Ammon's horn (tissue), 1 donor: ENCODE measurements around the gene MYO5C.
A peak's percentile ranks its signal among the peaks of the same experiment; 100 is the strongest.
"Not testable (repeated sequence)": the region's sequence is repeated elsewhere in the genome, so short reads cannot be mapped to it uniquely, and the experiment has no call there.

Experiments used
- DNase-seq: peaks from one replicate; pipeline ENCODE4 v3.0.0-alpha.2; 2016; ENCODE audit warnings: low spot score

Gene MYO5C

DNA sequence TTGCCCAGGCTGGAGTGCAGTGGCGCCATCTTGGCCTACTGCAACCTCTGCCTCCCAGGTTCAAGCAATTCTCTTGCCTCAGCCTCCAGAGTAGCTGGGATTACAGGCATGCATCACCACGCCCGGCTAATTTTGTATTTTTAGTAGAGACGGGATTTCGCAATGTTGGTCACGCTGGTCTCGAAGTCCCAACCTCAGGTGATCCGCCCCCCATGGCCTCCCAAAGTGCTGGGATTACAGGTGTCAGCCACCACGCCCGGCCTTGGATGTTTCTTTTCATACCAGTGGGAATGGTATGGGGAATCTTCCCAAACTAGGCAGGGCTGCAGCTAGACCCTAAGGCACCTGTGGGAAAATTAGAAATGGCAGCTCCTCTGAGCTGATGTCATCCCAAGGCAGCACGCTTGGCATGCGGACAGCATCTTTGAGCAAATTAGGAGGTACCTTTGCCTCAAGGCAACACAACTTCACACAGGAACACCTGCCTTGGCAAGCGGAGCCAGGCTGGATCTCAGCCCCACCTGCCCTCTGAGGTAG is 56.5 kb downstream of the MYO5C start:
- DNase-seq, result not testable (repeated sequence)

DNA sequence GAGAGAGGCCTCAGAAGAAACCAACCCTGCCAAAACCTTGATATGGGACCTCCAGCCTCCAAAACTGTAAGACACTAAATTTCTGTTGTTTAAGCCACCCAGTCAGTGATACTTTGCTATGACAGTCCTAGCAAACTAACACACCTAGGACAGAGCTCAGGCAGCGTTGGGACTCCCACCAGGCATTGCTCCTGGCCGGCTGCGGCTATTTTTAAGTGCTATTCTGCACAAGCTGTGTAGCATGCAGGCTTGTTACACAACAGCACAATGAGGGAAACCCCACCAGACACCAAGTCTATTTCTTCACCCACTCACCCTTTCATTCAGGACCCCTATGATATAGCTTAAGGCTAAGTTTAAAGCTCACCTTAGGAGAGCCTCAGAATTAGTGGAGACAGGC is 57.5 kb downstream of the MYO5C start:
- DNase-seq, result no peak

DNA sequence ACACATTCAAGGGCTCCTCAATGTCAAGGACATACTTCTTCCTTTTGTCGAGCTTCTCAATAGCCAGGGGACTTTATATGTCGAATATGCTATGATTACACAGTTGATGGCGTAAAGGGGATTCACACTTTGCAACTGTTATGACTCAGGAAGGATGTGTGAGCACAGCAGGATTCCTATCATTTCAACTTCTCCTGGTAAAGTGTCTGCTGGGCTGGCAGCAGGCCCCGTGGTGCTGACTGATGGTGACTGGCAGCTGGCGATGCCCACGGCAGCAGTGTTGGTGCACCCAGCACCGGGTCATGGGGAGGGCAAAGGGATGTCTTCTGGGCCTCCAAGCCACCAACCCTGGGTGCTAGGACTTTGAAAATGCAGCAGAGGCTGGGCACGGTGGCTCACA is 59.6 kb downstream of the MYO5C start:
- no peak for DNase-seq

DNA sequence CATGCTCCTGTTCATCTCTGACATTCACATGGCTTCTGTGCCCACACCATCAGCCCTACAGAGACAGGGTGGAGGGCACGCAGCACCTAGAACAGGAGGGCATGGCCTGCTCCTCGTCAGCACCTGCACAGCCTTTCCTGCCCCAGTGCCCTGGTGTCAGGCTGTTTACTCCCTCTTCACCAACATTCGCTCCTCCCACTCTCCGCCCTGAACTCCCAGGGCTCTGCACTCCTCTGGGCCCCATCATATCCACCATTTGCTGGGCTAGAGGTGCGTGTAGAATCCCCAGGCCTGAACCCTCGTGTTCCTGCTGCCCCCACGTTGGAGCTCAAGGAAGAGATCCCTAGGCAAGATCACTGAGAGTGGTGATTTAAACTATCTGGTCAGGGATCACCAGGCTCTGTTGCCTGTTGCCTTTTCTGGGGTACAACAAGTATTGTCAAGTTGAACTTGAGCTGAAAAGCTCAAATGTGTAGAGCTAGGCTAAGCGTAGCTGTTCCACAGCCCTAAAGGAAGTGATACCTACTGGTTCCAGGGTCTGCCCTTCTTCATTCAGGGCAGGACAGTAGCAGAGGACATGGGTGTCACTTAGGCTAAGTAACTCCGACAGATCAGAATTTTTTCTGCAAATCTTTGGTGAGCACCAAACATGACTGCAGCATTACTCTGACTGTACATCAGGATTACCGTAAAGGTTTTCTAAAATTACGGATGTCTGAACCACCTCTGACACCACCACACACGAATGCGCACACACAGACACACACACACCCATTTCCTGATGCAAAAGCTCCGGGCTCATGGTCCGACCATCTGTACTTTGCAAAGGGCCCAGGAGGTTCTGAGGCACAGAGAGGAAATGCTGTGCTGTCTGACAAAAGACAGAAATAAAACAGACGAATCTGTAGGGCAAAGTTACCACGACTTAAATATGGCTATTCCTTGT is 60.7 kb downstream of the MYO5C start:
- DNase-seq, result no peak

DNA sequence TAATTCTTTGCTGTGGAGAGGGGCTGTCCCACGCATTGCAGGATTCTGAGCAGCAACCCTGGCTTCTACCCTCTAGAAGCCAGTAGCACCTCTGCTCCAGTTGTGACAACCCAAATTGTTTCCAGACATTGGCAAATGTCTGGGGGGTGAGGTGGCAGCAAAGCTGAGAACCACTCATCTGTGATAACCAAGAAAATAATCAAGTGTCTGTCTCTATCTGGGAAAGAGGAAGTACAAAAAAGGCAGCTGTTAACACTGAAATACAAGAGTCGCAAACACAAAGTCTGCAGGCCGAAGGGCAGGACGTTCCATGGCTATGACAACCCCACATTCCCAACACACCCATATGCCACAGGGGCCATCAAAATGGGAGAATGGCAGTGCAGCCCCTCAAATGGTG is 62.2 kb downstream of the MYO5C start:
- no peak for DNase-seq

DNA sequence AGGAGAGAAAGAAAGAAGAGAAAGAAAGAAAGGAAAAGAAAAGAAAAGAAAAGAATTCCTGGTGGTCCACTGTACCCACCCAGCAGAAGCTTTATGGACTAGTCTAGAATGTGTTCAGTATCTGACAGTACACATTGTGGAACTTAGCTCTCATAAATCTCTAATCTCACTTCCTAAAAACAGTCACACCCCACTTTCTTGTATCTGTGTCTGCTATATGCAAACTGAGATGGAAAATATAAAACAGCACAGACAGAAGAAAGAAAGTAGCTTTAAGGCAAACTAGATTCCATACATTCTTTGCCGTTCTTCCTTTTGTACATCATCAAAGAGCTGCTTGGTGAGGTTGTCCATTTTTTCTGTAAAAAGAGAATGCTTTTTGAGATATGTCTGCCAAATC is 63.3 kb downstream of the MYO5C start:
- DNase-seq, result no peak

DNA sequence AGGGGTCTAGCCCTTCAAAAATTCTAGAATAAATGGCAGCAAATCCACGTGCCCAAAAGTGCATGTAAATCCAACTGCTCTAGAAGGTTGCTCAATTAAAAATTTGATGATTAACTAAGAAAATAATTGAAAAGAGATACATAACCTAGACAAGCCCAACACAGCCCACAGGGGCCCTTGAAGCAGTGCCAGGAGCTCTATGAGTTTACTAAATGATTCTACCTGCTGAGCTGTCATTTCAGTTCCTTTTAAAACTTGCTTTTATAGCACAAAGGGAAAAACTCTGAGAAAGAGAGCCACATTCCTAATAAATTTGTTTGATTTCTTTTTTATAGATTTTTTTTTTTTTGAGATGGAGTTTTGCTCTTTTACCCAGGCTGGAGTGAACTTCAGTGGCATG is 65.5 kb downstream of the MYO5C start:
- DNase-seq, result no peak

DNA sequence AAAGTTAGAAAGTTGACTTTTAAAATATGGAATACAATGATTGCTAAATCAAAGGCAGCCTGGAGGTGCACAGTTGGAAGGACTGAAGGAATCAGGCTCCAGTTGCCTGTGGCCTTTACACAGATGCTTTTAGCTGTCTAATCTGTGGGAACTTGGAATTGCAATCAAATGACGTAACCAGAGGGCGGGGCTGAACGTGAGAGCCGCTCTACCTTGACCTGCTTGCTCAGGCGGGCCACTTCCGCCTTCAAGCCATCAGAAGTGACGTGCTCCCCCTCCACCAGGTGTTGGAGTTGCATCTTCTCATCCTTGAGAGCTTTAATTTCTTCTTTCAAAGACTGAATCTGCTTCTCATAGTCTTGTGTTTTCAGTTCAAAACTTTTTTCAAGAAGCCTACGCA is 66.7 kb downstream of the MYO5C start:
- DNase-seq, result no peak

DNA sequence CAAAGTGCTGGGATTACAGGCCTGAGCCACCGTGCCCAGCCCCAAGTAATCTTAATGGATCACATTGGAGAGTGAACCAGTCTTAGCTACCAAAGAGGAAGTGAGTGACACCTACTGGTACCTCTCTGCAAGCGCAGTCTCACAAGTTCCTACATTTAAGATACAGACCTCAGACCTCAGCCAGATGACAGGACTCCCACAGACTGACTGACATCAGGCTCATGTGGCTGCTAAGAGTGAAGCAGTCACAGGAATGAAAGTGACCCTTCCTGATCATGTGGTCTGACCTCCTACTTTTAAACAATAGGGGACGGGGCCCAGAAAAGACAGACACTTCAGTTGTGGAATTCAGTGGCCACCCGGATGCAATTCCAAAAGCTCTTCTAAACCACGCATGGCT is 68.1 kb downstream of the MYO5C start:
- DNase-seq, result peak; percentile 89

DNA sequence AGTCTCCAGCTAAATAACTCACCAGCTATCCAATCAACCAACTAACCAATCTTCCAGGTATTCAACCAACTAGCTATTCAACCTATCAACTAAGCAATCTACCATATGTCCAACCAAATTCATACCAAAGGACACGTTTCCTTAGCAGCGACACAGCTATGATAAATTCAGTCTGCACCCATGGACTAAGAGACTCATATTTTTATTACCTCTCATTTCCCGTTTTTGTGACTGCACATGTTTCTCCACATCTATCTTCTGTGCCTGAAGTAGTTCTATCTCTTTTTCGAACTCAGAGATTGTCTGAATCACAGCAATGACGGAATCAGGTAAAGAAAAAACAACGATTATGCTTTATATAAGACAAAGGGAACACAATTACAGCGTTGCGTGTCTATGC is 70.4 kb downstream of the MYO5C start:
- no peak for DNase-seq

DNA sequence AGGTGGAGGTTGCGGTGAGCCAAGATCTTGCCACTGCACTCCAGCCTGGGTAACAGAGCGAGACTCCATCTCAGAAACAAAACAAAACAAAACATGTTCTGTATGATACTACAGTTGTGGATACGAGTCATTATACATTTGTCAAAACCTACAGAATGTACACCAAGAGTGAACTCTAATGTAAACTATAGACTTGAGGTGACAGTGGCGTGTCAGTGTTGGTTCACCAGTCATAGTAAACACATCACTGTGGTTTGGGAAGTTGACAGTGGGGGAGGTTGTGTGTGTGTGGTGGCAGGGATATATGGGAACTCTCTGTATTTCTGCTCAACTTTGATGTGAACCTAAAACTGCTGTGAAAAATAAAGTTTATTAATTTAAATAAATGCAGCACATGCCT is 71.4 kb downstream of the MYO5C start:
- no peak for DNase-seq

DNA sequence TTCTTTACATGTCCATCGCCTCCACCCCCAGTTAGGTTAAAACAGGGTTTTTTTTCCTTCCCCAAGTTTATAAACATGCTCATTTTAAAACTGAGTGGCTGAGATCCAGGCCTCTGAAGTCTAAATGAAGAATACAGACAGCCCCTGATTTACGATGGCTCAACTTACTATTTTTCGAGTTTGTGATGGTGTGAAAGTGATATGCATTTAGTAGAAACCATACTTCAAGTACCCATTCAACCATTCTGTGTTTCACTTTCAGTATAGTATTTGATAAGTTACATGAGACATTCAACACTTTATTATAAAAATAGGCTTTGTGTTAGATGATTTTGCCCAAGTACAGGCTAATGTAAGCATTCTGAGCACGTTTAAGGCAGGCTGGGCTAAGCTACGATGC is 73.9 kb downstream of the MYO5C start:
- DNase-seq, result no peak

DNA sequence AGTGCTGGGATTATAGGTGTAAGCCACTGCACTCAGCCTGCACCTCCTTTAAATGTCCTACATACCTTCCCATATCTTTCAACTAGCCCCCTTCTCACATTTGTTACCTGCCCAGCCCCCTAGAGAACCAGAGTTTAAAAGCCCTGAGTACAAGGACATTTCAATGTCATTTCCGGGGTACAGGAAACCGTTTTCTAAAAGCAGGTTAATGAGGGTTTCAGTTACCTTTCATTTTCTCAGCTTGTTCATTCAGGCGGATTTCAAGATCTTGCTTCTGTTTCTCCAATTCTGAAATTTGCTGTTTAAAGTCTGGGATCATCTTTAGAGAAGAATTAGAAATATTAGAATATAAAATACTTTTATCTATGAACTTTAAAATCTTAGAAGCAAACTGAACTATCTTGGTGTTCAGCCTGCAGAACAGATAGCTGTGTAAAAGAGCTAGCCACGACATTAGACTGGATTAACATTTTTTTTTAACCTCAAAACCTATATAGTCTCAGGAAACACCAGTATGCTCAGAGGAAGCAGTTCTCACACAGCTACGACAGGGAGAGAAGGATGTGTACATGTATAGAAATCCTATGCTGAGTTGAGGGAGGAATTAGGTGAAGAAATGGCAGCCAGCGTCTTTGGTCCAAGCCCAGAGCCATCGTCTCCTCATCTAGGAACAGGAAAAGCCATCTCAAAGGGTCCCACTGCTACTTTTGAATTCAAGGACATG is 74.5 kb downstream of the MYO5C start:
- DNase-seq, result no peak

DNA sequence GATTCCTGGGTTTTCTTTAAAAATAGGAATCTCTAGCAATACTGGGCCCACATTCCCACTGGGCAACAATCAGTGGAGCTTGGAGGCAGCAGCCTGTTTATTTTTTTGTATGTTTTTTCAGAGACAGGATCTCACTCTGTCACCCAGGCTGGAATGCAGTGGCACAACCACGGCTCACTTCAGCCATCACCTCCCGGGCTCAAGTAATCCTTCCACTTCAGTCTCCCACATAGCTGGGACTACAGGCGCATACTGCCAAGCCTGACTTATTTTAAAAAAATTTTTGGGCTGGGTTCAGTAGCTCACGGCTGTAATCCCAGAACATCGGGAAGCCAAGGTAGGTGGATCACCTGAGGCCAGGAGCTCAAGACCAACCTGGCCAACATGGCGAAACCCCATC is 75.4 kb downstream of the MYO5C start:
- DNase-seq, result no peak

DNA sequence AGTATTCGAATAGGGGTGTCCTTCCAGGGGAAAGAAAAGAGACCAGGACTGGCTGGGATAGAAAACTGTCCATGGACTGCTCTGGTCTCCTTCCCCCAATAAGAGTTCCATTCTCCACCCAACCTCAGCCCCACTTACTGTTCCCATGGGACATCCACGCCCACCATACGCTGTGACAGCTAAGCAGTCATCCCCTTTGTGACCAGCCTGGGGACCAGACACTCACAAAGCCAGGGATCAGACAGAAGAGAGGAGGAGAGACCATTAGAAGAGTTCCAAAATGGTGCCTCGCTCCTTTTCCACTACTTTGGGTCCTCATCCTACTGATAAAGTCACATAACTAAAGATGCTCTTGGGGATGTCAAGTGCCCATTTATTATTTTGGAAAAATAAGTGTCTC is 76.8 kb downstream of the MYO5C start:
- no peak for DNase-seq

DNA sequence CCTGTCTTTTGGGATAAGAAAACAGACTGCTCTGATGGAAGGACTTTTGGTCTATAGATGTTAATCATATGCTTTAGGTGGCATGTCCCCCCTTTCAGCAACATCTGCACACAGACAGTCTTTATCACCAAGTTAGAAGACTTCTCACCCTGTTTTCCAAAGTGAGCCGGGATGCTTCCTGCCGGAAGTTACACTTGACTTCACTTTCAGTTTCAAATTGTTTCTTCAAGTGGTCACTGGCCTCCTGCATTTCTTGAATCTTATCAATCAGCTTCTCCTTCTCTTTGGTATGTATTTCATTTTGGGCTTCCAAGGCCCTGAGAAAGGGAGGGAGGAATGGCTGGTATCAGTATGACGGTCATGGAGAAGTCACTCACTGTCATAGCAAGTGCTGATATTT is 77.2 kb downstream of the MYO5C start:
- DNase-seq, result no peak

DNA sequence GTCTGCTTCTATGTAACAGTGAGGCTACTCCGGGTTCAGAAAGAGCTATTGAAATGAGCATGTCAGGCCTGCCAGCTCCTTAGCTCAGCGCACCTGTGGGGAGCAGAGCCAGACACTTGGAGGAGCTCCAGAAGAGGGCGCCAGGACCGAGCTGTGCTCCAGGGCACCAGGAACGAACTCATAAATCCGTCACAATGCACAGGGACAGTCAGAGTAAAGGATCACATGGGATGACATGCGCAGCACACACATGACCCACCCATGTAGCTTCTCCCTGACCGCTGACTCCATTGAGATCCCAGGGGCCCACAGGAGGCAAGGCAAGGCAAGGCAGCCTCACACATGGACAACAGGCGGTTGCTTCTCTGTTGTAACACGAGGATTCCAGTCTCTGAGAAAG is 78.4 kb downstream of the MYO5C start:
- no peak for DNase-seq

DNA sequence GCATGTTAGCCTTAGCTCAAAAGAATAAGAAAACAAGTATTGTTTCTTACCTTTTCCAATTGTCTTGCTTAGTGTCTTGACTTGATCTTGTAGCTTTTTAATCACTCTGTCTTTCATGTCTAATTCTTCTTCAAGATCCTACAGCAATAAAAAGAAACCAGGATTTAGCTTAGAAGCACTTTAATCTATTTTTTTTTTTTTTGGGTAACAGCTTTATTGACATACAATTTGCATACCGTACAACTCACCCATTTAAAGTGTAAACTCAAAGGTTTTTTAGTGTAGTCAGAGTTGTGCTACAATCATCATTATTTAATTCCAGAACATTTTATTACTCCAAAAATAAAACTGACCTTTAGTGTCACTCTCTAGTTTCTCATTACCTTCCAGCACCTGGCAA is 81.1 kb downstream of the MYO5C start:
- DNase-seq, result no peak

DNA sequence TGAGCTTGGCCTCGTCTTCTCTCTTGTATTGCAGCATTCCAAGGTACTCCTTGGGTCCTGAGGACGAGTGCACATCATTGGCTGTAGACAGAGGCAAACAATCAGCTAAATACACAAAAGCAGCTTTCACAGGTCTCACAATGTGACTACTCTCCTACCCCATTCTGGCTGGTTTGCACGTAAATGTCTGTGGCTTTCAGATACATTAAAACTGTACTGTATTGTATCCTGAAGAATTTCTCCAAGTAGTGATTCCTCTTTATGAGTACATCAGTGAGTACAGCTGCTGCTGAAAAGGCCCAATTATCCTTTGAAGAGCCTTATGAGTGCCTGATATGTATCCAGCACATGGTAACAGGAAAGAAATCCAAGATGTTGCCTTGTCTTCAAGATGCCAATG is 82.4 kb downstream of the MYO5C start:
- DNase-seq, result no peak

DNA sequence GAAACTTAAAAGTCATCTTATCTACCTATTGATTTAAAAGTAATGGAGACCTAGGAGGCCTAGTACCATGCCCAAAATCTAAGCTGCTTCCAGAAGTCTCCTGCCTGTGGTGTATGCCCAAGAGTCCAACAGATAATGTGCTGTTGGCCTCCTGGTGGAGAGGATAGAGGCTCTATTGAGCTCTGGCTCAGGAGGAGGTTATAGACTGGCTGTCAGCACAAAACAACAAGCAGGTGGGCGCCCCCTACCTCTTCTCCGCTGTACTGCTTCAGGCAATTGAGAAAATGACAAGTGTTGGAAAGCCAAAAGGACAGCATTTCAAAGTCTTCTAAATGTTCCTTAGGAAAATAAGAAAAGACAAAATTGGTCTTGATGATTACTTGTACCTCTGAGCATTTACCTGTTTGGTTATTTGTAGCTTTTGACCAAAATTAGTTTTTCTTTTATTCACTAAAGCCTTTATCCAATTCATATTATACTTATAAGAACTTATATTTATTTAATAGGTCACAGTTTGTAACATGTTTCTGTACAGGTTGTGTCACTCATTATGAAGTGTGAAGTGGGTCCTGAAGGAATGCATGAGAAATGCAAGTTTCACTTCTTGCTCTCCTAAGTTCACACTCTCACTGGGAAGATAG is 87.2 kb downstream of the MYO5C start:
- DNase-seq, result peak; percentile 40

DNA sequence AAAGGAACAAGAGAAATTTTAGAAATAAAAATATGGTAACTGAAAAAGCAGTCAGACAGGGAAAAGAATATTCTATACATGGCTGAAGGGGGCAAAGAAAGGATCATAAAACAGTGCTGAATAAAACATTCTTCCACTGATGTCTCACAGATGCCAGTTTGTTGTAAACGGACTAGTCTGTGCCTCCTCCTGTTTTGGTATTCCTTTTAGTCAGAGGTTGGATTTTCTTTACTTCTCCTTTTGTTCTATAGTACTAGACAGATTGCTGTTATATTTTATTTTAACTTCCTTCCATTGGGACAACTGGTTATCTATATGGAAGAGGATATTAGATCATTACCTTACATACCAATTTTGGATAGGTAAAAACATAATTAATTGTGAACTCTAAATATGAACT is 88.4 kb downstream of the MYO5C start:
- no peak for DNase-seq

DNA sequence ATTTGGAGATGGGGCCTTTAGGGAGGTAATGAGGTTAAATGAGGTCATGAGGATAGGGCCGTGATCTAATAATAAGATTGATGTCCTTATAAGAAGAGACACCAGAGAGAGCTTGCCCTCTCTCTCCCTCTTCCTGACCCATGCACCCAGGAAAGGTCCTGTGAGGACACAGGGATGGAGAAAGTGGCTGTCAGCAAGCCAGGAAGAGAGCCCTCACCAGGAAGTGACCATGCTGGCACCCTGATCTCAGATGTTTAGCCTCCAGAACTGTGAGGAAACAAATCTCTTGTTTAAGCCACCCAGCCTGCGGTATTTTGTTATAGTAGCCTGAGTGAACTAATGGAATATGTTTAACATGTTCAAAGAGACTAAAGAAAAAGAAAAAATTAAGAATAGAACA is 89.2 kb downstream of the MYO5C start:
- DNase-seq, result no peak

DNA sequence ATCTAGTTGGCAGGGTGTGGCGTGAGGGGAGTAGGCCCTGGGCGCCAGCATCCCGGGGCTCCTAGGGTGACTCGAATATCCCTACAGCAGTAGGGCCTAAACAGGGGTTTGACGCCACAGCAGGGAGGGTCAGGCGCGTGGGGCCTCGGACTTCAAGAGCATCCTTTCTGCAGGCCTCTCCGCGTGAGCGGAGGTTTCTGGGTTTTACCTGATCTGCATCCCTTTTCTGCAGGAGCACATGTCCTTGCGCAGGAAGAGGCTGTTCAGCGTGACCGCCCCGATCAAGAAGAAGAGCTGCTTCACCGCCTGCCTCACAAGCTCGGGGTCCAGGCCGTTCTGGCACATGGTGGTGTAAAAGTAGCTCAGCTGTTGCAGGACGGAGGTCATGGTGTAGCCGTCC is 90.9 kb downstream of the MYO5C start:
- no peak for DNase-seq
